Measurements from ENCODE around the gene NSMCE1. TPM values are rescaled to one million over a fixed set of nuclear protein-coding genes. Genes with fewer than 3 reads are reported as not detected.
A peak's percentile ranks its signal among the peaks of the same experiment; 100 is the strongest.

NSMCE1 gene
- total RNA-seq, 2 experiments from 2014 or later: 95.8 to 106 TPM

DNA sequence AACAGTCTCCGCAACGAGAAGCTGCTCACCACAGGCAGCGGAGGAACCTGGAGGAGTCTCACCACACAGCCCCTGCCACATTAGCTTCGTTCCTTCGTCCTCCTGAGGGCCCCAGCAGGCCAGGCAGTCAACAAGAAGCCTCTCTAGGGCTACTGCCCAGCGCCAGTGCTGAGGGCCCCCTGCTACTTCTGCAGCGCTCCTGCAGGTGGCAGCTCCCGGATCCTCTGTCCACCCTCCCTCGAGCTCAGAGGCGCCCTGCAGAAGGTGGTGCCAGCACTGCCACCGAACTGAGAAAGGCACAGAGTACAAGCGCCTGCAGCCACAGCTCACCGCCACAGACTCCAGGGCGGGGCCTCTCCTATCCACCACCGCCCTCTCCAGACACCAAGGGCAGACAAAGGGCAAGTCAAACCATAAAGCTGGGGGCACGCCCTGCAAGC lies 38.0 kb downstream of the NSMCE1 start:
- peaks cover 93% of the 10 kb centered on the region for H3K4me1 Mint-ChIP-seq
- peak overlapping the region; percentile 82 for H3K4me3 Mint-ChIP-seq
- ChIA-PET POLR2A (interaction anchor here (0.6 to 1.6 kb wide), 5 partner anchors 27 to 1821 kb away, joined by 3 to 4 read pairs (median 3); partner anchors contain the start of gene KDM8), CTCF (interaction anchor here (0.9 to 3.5 kb wide), 13 partner anchors 9 to 229 kb away, joined by 3 to 16 read pairs (median 4); partner anchors contain the start of genes IL21R and KDM8)
- H3K27me3 Mint-ChIP-seq: no peaks in the 10 kb centered on the region
- peak; percentile 89 for DNase-seq
- H3K27ac Mint-ChIP-seq: peak overlapping the region; percentile 98
- peaks cover 81% of the 10 kb centered on the region for H3K36me3 Mint-ChIP-seq (ENCODE audit: low read depth)
- H3K9me3 Mint-ChIP-seq: no peaks in the 10 kb centered on the region

DNA sequence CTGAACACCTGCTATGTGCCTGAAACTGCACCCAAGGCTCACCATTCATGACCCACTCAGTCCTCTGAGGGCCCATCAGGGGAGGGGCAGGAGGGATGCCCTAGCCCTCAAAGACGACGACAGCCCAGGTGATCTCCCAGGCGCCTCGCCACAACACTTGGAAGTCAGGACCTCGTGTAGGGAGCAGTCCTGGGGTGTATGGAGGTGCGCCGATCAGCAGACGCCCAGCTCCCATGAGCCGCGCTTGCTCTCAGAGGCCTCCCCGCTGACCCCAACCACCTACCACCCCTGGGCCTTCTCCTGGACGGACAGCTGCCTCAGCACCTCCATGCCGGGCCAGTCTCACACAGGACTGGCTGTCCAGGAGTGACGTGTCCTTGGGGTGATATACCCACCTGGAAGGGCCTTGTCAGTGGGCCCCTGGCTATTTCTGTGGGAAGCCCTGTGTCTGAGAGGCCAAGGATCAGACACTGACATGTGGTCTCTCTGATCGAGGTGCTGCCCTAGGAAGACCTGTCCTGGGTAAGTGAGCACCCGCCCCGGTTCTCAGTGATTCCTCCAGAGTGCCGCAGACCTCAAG lies 38.6 kb downstream of the NSMCE1 start:
- peaks cover 80% of the 10 kb centered on the region for H3K36me3 Mint-ChIP-seq (ENCODE audit: low read depth)
- H3K4me3 Mint-ChIP-seq: peak overlapping the region; percentile 82
- H3K27me3 Mint-ChIP-seq: no peaks in the 10 kb centered on the region
- H3K9me3 Mint-ChIP-seq: no peaks in the 10 kb centered on the region
- POLR2A ChIA-PET: interaction anchor here (0.6 to 1.1 kb wide), 2 partner anchors 137 to 1820 kb away, joined by 3 to 4 read pairs; no protein-coding TSS in a partner anchor
- H3K27ac Mint-ChIP-seq: peak overlapping the region; percentile 98
- CTCF ChIA-PET: interaction anchor here (0.9 to 3.5 kb wide), 13 partner anchors 8 to 230 kb away, joined by 3 to 16 read pairs (median 4); partner anchors contain the start of genes IL21R and KDM8
- DNase-seq: no peak
- H3K4me1 Mint-ChIP-seq: peaks cover 88% of the 10 kb centered on the region

DNA sequence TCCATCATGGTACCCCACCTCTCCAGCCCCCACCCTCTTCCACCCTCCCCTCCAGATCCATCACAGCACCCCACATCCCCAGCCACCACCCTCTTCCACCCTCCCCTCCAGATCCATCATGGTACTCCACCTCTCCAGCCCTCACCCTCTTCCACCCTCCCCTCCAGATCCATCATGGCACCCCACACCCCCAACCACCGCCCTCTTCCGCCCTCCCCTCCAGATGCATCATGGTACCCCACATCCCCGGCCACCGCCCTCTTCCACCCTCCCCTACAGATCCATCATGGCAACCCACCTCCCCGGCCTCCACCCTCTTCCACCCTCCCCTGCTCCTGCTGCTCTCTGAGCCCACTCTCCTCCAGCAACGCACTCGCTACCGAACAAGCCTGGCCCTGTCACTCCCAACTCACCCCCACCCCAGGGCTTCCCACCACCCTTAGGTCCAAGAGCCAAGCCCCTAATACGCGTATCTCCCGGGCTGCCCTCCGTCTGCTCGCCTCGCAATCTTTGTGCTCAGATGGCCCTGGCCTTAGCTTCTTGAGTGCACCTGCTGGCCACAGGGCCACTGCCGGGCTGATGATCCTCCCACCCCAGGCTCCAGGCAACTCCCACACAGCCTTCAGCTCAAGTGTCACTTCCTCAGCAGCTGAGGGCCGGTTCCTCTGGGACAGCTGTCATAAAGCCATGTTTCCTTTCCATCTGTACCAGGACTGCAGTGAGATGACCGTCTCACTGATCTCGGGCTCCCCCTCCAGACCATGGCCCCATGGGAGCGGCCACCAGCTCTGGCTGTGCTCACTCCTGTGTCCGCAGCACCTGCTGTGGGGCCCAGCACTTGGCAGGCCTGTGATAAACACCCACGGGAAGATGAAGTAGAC lies 39.7 kb downstream of the NSMCE1 start:
- Mint-ChIP-seq H3K27ac (peak overlapping the region; percentile 98), H3K27me3 (no peaks in the 10 kb centered on the region), H3K9me3 (no peaks in the 10 kb centered on the region), H3K4me3 (peak overlapping the region; percentile 5), H3K36me3 (ENCODE audit: low read depth) (peaks cover 79% of the 10 kb centered on the region), H3K4me1 (peaks cover 84% of the 10 kb centered on the region)
- ChIA-PET POLR2A (no interaction called here), CTCF (interaction anchor here (0.9 to 3.5 kb wide), 3 partner anchors 7 to 17 kb away, joined by 3 to 15 read pairs (median 4); no protein-coding TSS in a partner anchor)
- no peak for DNase-seq

DNA sequence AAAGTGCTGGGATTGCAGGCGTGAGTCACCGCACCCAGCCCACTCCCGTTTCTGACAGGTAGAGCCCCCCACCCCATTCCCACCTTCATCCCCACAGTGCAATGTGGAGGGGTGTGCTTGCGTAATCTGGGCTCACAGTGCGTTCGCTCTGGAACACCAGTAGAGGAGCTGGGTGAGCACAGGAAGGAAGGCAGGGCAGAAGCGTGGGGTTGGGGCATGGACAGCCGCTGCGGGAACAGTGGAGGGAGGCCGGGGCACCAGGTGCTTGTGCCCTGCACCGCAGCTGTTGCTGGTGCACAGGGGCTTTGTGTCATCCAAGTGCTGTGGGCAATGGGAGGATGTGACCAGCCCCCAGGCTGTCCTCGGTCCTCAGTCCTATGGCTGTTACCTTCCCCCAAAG lies 40.5 kb downstream of the NSMCE1 start:
- Mint-ChIP-seq H3K27me3 (no peaks in the 10 kb centered on the region), H3K36me3 (ENCODE audit: low read depth) (peaks cover 72% of the 10 kb centered on the region), H3K27ac (no peak overlapping the region), H3K4me3 (no peak overlapping the region), H3K4me1 (peaks cover 76% of the 10 kb centered on the region), H3K9me3 (no peaks in the 10 kb centered on the region)
- ChIA-PET CTCF (interaction anchor here (1.1 kb wide), 1 partner anchor 8 kb away, joined by 4 read pairs; no protein-coding TSS in a partner anchor), POLR2A (no interaction called here)
- DNase-seq: no peak

GRCh38 chr16:27226976-27227705 lies 41.4 kb downstream of the NSMCE1 start:
- Mint-ChIP-seq H3K9me3 (no peaks in the 10 kb centered on the region), H3K36me3 (ENCODE audit: low read depth) (peaks cover 67% of the 10 kb centered on the region), H3K27me3 (no peaks in the 10 kb centered on the region), H3K27ac (peak overlapping the region; percentile 67), H3K4me1 (peaks cover 67% of the 10 kb centered on the region), H3K4me3 (no peak overlapping the region)
- ChIA-PET CTCF (interaction anchor here (1.1 to 3.5 kb wide), 3 partner anchors 8 to 141 kb away, joined by 3 to 16 read pairs (median 4); no protein-coding TSS in a partner anchor), POLR2A (interaction anchor here (0.7 kb wide), 1 partner anchor 13 kb away, joined by 3 read pairs; no protein-coding TSS in a partner anchor)
- DNase-seq: no peak

- H3K9me3 Mint-ChIP-seq: no peaks in the 10 kb centered on the region
- ChIA-PET CTCF (interaction anchor here (1.2 to 3.5 kb wide), 3 partner anchors 8 to 141 kb away, joined by 3 to 16 read pairs (median 5); no protein-coding TSS in a partner anchor), POLR2A (no interaction called here)
- peaks cover 60% of the 10 kb centered on the region for H3K36me3 Mint-ChIP-seq (ENCODE audit: low read depth)
- peaks cover 60% of the 10 kb centered on the region for H3K4me1 Mint-ChIP-seq
- H3K4me3 Mint-ChIP-seq: no peak overlapping the region
- DNase-seq: no peak
- H3K27ac Mint-ChIP-seq: peak overlapping the region; percentile 67
- H3K27me3 Mint-ChIP-seq: no peaks in the 10 kb centered on the region
These were observed 42.1 kb downstream of the NSMCE1 start for GRCh38 chr16:27226476-27226875.

DNA sequence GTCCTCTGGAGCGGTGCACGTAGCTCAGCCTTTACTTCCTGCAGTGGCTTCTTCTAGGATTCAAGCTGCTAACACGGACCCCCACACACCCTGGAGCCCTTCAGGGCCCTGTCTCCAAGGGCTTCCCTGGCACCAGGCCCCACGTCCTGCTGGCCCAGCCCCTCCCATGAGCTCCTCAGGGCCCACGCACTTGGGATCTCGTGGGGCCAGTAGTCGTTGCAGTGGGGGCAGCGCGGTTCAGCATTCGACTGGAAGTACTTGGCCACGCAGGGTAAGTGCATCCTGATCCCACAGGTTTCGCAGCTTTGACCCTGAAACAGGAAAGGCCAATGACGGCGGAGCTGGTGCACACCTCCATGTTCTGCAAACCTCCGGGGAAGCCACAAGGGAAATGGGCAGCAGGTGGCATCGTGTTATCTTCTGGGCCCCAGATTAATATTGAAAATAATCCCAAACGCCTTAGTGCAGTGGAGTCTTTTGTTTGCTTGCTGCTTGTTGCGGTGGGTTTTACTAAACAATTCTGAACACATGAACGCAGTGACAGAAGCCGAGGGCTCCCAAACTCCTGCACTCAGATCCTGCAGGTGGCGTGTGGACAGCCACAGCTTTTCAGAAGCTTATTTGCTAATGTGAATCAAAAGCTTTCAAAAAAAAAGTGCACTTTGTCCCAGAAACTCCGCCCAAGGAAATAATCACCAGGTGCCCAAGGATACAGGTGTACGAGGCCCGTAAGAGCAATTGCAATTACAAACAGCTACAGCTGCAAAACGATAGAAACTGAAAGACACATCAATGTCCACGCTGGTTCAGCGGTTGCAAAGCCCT lies 42.8 kb downstream of the NSMCE1 start:
- ChIA-PET CTCF (interaction anchor here (0.8 to 3.5 kb wide), 6 partner anchors 9 to 142 kb away, joined by 3 to 16 read pairs (median 5); no protein-coding TSS in a partner anchor), POLR2A (no interaction called here)
- DNase-seq: no peak
- no peaks in the 10 kb centered on the region for H3K27me3 Mint-ChIP-seq
- H3K4me1 Mint-ChIP-seq: peaks cover 53% of the 10 kb centered on the region
- H3K27ac Mint-ChIP-seq: peak overlapping the region; percentile 20
- H3K4me3 Mint-ChIP-seq: no peak overlapping the region
- H3K36me3 Mint-ChIP-seq (ENCODE audit: low read depth): peaks cover 53% of the 10 kb centered on the region
- no peaks in the 10 kb centered on the region for H3K9me3 Mint-ChIP-seq

DNA sequence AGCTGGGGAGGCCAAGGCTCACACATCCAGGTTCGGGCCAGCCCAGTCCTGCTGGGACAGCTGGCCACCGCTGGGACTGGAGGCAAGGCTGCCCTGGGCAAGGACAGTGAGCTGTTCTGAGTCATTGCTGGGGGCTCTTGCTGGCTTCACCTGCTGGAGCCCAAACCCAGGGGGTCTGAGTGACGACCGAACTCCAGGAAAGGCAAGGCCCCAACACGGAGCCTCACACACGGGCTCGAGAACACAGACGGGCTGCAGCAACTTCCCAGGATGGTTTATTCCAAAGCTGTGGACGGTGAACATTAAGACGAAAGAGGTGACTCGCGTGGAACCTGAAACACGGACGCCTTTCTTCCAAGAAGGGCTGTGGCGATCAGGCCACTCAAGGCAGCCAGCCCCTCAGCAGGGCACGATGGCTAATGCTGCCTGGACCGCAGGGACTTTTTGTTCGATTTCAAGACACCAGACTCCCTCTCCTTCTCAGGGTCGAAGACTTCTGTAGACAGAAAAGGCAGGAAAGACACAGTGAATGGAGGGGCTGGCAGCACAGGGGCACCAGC lies 43.8 kb downstream of the NSMCE1 start:
- H3K27ac Mint-ChIP-seq: peak overlapping the region; percentile 13
- ChIA-PET CTCF (interaction anchor here (0.8 to 3.5 kb wide), 5 partner anchors 10 to 16 kb away, joined by 3 to 16 read pairs (median 5); no protein-coding TSS in a partner anchor), POLR2A (no interaction called here)
- no peak for DNase-seq
- no peaks in the 10 kb centered on the region for H3K9me3 Mint-ChIP-seq
- no peak overlapping the region for H3K4me3 Mint-ChIP-seq
- H3K27me3 Mint-ChIP-seq: no peaks in the 10 kb centered on the region
- peaks cover 49% of the 10 kb centered on the region for H3K36me3 Mint-ChIP-seq (ENCODE audit: low read depth)
- H3K4me1 Mint-ChIP-seq: peaks cover 44% of the 10 kb centered on the region

GRCh38 chr16:27224271-27224737 lies 44.3 kb downstream of the NSMCE1 start:
- peaks cover 39% of the 10 kb centered on the region for H3K4me1 Mint-ChIP-seq
- no peak for DNase-seq
- POLR2A ChIA-PET: no interaction called here
- H3K4me3 Mint-ChIP-seq: no peak overlapping the region
- H3K36me3 Mint-ChIP-seq (ENCODE audit: low read depth): peaks cover 46% of the 10 kb centered on the region
- no peaks in the 10 kb centered on the region for H3K27me3 Mint-ChIP-seq
- no peaks in the 10 kb centered on the region for H3K9me3 Mint-ChIP-seq
- CTCF ChIA-PET: interaction anchor here (1.5 to 3.5 kb wide), 3 partner anchors 9 to 11 kb away, joined by 5 to 16 read pairs (median 5); no protein-coding TSS in a partner anchor
- H3K27ac Mint-ChIP-seq: peak overlapping the region; percentile 5

- no peak for DNase-seq
- Mint-ChIP-seq H3K27ac (no peak overlapping the region), H3K4me3 (no peak overlapping the region), H3K4me1 (peaks cover 33% of the 10 kb centered on the region), H3K27me3 (no peaks in the 10 kb centered on the region), H3K36me3 (ENCODE audit: low read depth) (peaks cover 40% of the 10 kb centered on the region), H3K9me3 (no peaks in the 10 kb centered on the region)
- POLR2A ChIA-PET: no interaction called here
- CTCF ChIA-PET: interaction anchor here (3.5 kb wide), 1 partner anchor 11 kb away, joined by 16 read pairs; no protein-coding TSS in a partner anchor
These were observed 44.9 kb downstream of the NSMCE1 start for GRCh38 chr16:27223701-27224100.

DNA sequence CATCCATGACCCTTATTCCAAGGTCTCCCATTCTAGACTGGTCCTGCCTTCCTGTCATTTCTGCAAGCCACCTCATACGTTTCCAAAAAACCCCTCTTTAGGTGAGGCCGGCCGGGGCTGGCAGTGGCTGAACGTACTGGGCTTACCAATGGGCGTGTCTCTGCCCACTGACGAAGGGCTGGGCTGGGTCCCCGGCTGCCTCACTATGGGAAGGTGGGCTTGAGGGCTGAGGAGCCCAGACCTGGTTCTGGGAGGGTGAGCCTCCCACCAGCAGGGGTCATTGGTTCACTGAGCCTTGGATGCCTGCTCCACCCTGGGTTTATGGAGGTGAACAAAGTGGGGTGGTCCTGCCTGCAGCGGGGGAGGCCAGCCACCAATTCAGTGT lies 45.4 kb downstream of the NSMCE1 start:
- POLR2A ChIA-PET: interaction anchor here (0.6 kb wide), 1 partner anchor 51 kb away, joined by 3 read pairs; no protein-coding TSS in a partner anchor
- Mint-ChIP-seq H3K27ac (no peak overlapping the region), H3K27me3 (no peaks in the 10 kb centered on the region), H3K4me1 (peaks cover 30% of the 10 kb centered on the region), H3K9me3 (no peaks in the 10 kb centered on the region), H3K36me3 (ENCODE audit: low read depth) (peaks cover 38% of the 10 kb centered on the region), H3K4me3 (no peak overlapping the region)
- DNase-seq: no peak
- CTCF ChIA-PET: interaction anchor here (4.6 kb wide), 1 partner anchor 11 kb away, joined by 25 read pairs; no protein-coding TSS in a partner anchor

All from activated CD4-positive, alpha-beta T cell treated with anti-CD3 and anti-CD28 coated beads, Interleukin-2, amount 10 ng/mL, durations not matched to agents 7 days and 5 days (primary cell).